GM12878 (cell line): ENCODE data around the gene ADARB1. TPM values are rescaled to one million over a fixed set of nuclear protein-coding genes. Genes with fewer than 3 reads are reported as not detected.

Experiments used
- ATAC-seq: fragments of 200-7000 bp; cut with Tn5 transposase; 3 replicates; pipeline ENCODE4 v1.9.1; 2020; ENCODE audit warnings: mild to moderate bottlenecking, moderate library complexity
- BruUV-seq: library from RNA; stranded (reverse); fragments of 400-500 nt; replicated peaks from 2 replicates; lab custom pipeline; 2021; lab: Mats Ljungman, UMichigan
- CTCF ChIA-PET: fragments of 300-600 bp; sonication (Branson Sonifier 250); formaldehyde crosslinking; extraction: SDS; loops from one replicate; lab custom pipeline; 2021; ENCODE audit warnings: inconsistent platforms; lab: Yijun Ruan, JAX
- POLR2A ChIA-PET: fragments of 350-600 bp; formaldehyde crosslinking; extraction: SDS; loops from one replicate; lab custom pipeline; 2021; ENCODE audit warnings: inconsistent platforms; lab: Charles Lee
- RAD21 ChIA-PET: fragments of 300-600 bp; sonication (Branson Sonifier 250); formaldehyde crosslinking; loops from one replicate; lab custom pipeline; 2023; ENCODE audit warnings: antibody characterized with exemption; ENCODE audit not compliant: unreplicated experiment; lab: Charles Lee
- SMC1A ChIA-PET: fragments of 300-600 bp; sonication (Branson Sonifier 250); formaldehyde crosslinking; loops from one replicate; lab custom pipeline; 2023; ENCODE audit not compliant: unreplicated experiment, uncharacterized antibody; lab: Charles Lee
- DNase-seq: peaks from one replicate; pipeline ENCODE4 v3.0.0-alpha.2; 2011; ENCODE audit warnings: low read depth, low spot score
- FAIRE-seq: peaks from 3 replicates; lab custom pipeline; 2011; peaks lifted over from hg19 to GRCh38; lab: Jason Lieb, UNC
- H2AFZ ChIP-seq: 2 replicates; pipeline ENCODE4 v1.6.0; 2011; ENCODE audit warnings: low read depth, low read length, control low read depth; ENCODE audit not compliant: control insufficient read depth
- H3K27ac ChIP-seq: 2 replicates; pipeline ENCODE4 v1.5.1; 2011; ENCODE audit warnings: control low read depth; ENCODE audit not compliant: control insufficient read depth, insufficient read depth
- H3K27me3 ChIP-seq, 2 experiments: replicated peaks in 1 of 2; 2 replicates each; pipeline versions ENCODE4 v1.6.0 to v1.6.1; 2011; ENCODE audit warnings: low read length in 1 of 2; ENCODE audit not compliant: control insufficient read depth in 2 of 2, insufficient read depth in 2 of 2
- H3K36me3 ChIP-seq, 2 experiments: 2 replicates each; pipeline ENCODE4 v1.5.1; 2011; ENCODE audit warnings: low read length in 1 of 2; ENCODE audit not compliant: control insufficient read depth in 2 of 2, insufficient read depth in 2 of 2
- H3K4me1 ChIP-seq: 2 replicates; pipeline ENCODE4 v1.6.1; 2011; ENCODE audit warnings: mild to moderate bottlenecking, low read length, moderate library complexity, mixed read lengths; ENCODE audit not compliant: control insufficient read depth, insufficient read depth
- H3K4me2 ChIP-seq: 2 replicates; pipeline ENCODE4 v1.6.0; 2011; ENCODE audit warnings: control low read depth; ENCODE audit not compliant: control insufficient read depth, insufficient read depth
- H3K4me3 ChIP-seq: fragments of 200-600 bp; sonication (generic); 2 replicates; pipeline ENCODE4 v1.5.1; 2016
- H3K79me2 ChIP-seq: 2 replicates; pipeline ENCODE4 v1.6.0; 2011; ENCODE audit warnings: low read length; ENCODE audit not compliant: control insufficient read depth, insufficient read depth
- H3K9ac ChIP-seq: 2 replicates; pipeline ENCODE4 v1.8.0; 2011; ENCODE audit warnings: low read length, control low read depth, mixed read lengths; ENCODE audit not compliant: control insufficient read depth, insufficient read depth
- H3K9me3 ChIP-seq: replicated peaks from 3 replicates; pipeline ENCODE4 v1.5.1; 2011; ENCODE audit warnings: mild to moderate bottlenecking, low read length; ENCODE audit not compliant: control insufficient read depth, insufficient read depth
- H4K20me1 ChIP-seq: 2 replicates; pipeline ENCODE4 v1.6.0; 2011; ENCODE audit not compliant: control insufficient read depth, insufficient read depth
- CHD4 ChIP-seq: fragments of 200-600 bp; sonication (generic); IDR thresholded peaks from 2 replicates; pipeline ENCODE4 v1.6.1; 2016; ENCODE audit warnings: mild to moderate bottlenecking
- E2F8 ChIP-seq: fragments of 450-650 bp; IDR thresholded peaks from 2 replicates; pipeline ENCODE4 v1.6.1; 2018; ENCODE audit warnings: mild to moderate bottlenecking, low read depth, moderate library complexity; ENCODE audit not compliant: partially characterized antibody
- ESRRA ChIP-seq: IDR thresholded peaks from 2 replicates; pipeline ENCODE4 v1.6.1; 2012; ENCODE audit warnings: mild to moderate bottlenecking, low read length, improper control_type of control experiment
- FOS ChIP-seq: IDR thresholded peaks from 3 replicates; pipeline ENCODE4 v1.6.1; 2011; ENCODE audit warnings: borderline replicate concordance; ENCODE audit not compliant: insufficient read length; ENCODE audit errors: extremely low read depth
- MLLT1 ChIP-seq: fragments of 450-650 bp; IDR thresholded peaks from 2 replicates; pipeline ENCODE4 v1.6.1; 2016; ENCODE audit warnings: mild to moderate bottlenecking
- NFYA ChIP-seq: IDR thresholded peaks from 2 replicates; pipeline ENCODE4 v1.6.1; 2011; ENCODE audit warnings: low read depth, mild to moderate bottlenecking, low read length, improper control_type of control experiment, borderline replicate concordance
- NR2F1 ChIP-seq: fragments of 450-650 bp; conservative IDR thresholded peaks from 2 replicates; pipeline ENCODE4 v1.6.1; 2017; ENCODE audit warnings: mild to moderate bottlenecking
- POLR2AphosphoS2 ChIP-seq: IDR thresholded peaks from 2 replicates; pipeline ENCODE4 v1.6.1; 2011; ENCODE audit warnings: low read depth, mild to moderate bottlenecking, low read length, improper control_type of control experiment, moderate library complexity
- POLR2AphosphoS5 ChIP-seq: IDR thresholded peaks from 2 replicates; pipeline ENCODE4 v1.6.1; 2011; ENCODE audit warnings: mild to moderate bottlenecking, low read length, inconsistent platforms
- RAD51 ChIP-seq: fragments of 450-650 bp; IDR thresholded peaks from 2 replicates; pipeline ENCODE4 v1.6.1; 2016; ENCODE audit warnings: moderate library complexity, mild to moderate bottlenecking, inconsistent platforms
- SIN3A ChIP-seq: IDR thresholded peaks from 2 replicates; pipeline ENCODE4 v1.6.1; 2012; ENCODE audit warnings: low read depth, low read length, improper control_type of control experiment
- TCF12 ChIP-seq: IDR thresholded peaks from 2 replicates; pipeline ENCODE4 v1.6.1; 2011; ENCODE audit warnings: low read depth, mild to moderate bottlenecking, low read length
- TCF7 ChIP-seq: IDR thresholded peaks from 2 replicates; pipeline ENCODE4 v1.6.1; 2014; ENCODE audit warnings: antibody characterized with exemption, borderline replicate concordance
- ZNF384 ChIP-seq: IDR thresholded peaks from 2 replicates; pipeline ENCODE4 v1.6.1; 2012; ENCODE audit warnings: low read depth, mild to moderate bottlenecking, low read length, improper control_type of control experiment, borderline replicate concordance
- ZNF622 ChIP-seq: fragments of 450-650 bp; IDR thresholded peaks from 2 replicates; pipeline ENCODE4 v1.6.1; 2017; ENCODE audit warnings: mild to moderate bottlenecking, inconsistent platforms
- WGBS: methylation state at CpG from one replicate; pipeline ENCODE4 v1.1.6; 2016; ENCODE audit warnings: low lambda C conversion rate; ENCODE audit not compliant: insufficient replicate concordance, insufficient coverage; ENCODE audit errors: missing lambda C conversion rate; 5-methylcytosine and 5-hydroxymethylcytosine counted together
- in situ Hi-C: fragments of 300-500 bp; cut with MboI; formaldehyde crosslinking; loops from 9 replicates; pipeline ENCODE4 v1.14.3; 2018; ENCODE audit warnings: mixed read lengths
- intact Hi-C: fragments of 100-400 bp; cut with micrococcal nuclease; formaldehyde crosslinking; loops from one replicate; pipeline ENCODE4 v1.14.2; 2022; ENCODE audit not compliant: unreplicated experiment
- polyA plus RNA-seq, 11 experiments: library from polyadenylated mRNA; depleted of rRNA in 4 of 11; unstranded in 6 of 11; stranded (reverse) in 5 of 11; fragments of >200 nt; fragmentation: Nextera tagmentation in 4 of 11; fragmentation: Illumina TruSeq in 1 of 11; extraction: Ambion mirVana in 4 of 11; extraction: Trizol in 1 of 11; gene quantifications; 1 replicate in 1 of 11; 2 replicates in 10 of 11; pipeline versions ENCODE4 v1.2.1 to v1.2.3, GENCODE V29; 2011 to 2016; ENCODE audit warnings: inconsistent platforms in 2 of 11, missing spikeins in 2 of 11, low read depth in 1 of 11
- total RNA-seq, 4 experiments: library from RNA; depleted of rRNA in 3 of 4; stranded (reverse); fragments of >200 nt in 3 of 4; fragmentation: Illumina TruSeq in 1 of 4; extraction: Trizol in 1 of 4; gene quantifications; 2 replicates each; pipeline versions ENCODE4 v1.2.1 to v1.2.3, GENCODE V29; 2013 to 2021

The ADARB1 gene
- total and polyA plus RNA-seq, 10 of the 15 experiments (the other 5 are each of a cell fraction or from before 2014, with no cell fraction given), result 5.7 to 61.7 (median 25.3) TPM

- H3K79me2 ChIP-seq, result no peaks in the 10 kb centered on the region
- H3K36me3 ChIP-seq, result peaks cover 0 to 9% of the 10 kb centered on the region in 2 experiments; a peak in 2 of 4 replicates
- no peaks in the 10 kb centered on the region for H4K20me1 ChIP-seq
- FAIRE-seq (no peak), ATAC-seq (no peak), DNase-seq (no peak)
- no TSS peak for BruUV-seq
- no peak overlapping the region for H3K27ac ChIP-seq
- ChIA-PET RAD21 (no interaction called here), POLR2A (no interaction called here), SMC1A (no interaction called here), CTCF (no interaction called here)
- H3K4me2 ChIP-seq, result no peak overlapping the region
- in situ Hi-C loops, result no loop called here
- H3K9ac ChIP-seq, result no peak overlapping the region
- H2AFZ ChIP-seq, result no peak overlapping the region
- WGBS, result 63% methylated on average over 11 of the region's 11 CpGs
- intact Hi-C loops, result no loop called here
- no peaks in the 10 kb centered on the region for H3K27me3 ChIP-seq
- no peaks in the 10 kb centered on the region for H3K9me3 ChIP-seq
- no peak for TF ChIP-seq MLLT1
- TF ChIP-seq CHD4, result no peak
- no peak for TF ChIP-seq TCF7
- TF ChIP-seq NR2F1, result no peak
- TF ChIP-seq POLR2AphosphoS5, result no peak
- no peak for TF ChIP-seq E2F8
- TF ChIP-seq ESRRA, result no peak
- TF ChIP-seq ZNF384, result no peak
- TF ChIP-seq ZNF622, result no peak
- TF ChIP-seq NFYA, result no peak
- TF ChIP-seq FOS, result no peak
- no peak for TF ChIP-seq TCF12
- no peak for TF ChIP-seq POLR2AphosphoS2
- no peak for TF ChIP-seq RAD51
- TF ChIP-seq SIN3A, result no peak
- H3K4me3 ChIP-seq, result no peak overlapping the region
- H3K4me1 ChIP-seq, result no peaks in the 10 kb centered on the region
Observed at GRCh38 chr21:45180246-45180599, 105.8 kb downstream of the ADARB1 start.
